Dermis microvascular lymphatic vessel endothelial cell (primary cell): ENCODE data around the gene APOB. TPM values are rescaled to one million over a fixed set of nuclear protein-coding genes. Genes with fewer than 3 reads are reported as not detected.
A peak's percentile ranks its signal among the peaks of the same experiment; 100 is the strongest.

Experiments used
- DNase-seq, 2 donors: peaks; one replicate each; pipeline versions ENCODE4 v3.0.0 to v3.0.0-alpha.2; 2010; ENCODE audit warnings: low read depth in 2 of 2
- total RNA-seq: library from RNA; depleted of rRNA; stranded (reverse); fragments of >200 nt; gene quantifications from 2 replicates; pipeline ENCODE4 v1.2.1, GENCODE V29; 2014

APOB gene, protein sequence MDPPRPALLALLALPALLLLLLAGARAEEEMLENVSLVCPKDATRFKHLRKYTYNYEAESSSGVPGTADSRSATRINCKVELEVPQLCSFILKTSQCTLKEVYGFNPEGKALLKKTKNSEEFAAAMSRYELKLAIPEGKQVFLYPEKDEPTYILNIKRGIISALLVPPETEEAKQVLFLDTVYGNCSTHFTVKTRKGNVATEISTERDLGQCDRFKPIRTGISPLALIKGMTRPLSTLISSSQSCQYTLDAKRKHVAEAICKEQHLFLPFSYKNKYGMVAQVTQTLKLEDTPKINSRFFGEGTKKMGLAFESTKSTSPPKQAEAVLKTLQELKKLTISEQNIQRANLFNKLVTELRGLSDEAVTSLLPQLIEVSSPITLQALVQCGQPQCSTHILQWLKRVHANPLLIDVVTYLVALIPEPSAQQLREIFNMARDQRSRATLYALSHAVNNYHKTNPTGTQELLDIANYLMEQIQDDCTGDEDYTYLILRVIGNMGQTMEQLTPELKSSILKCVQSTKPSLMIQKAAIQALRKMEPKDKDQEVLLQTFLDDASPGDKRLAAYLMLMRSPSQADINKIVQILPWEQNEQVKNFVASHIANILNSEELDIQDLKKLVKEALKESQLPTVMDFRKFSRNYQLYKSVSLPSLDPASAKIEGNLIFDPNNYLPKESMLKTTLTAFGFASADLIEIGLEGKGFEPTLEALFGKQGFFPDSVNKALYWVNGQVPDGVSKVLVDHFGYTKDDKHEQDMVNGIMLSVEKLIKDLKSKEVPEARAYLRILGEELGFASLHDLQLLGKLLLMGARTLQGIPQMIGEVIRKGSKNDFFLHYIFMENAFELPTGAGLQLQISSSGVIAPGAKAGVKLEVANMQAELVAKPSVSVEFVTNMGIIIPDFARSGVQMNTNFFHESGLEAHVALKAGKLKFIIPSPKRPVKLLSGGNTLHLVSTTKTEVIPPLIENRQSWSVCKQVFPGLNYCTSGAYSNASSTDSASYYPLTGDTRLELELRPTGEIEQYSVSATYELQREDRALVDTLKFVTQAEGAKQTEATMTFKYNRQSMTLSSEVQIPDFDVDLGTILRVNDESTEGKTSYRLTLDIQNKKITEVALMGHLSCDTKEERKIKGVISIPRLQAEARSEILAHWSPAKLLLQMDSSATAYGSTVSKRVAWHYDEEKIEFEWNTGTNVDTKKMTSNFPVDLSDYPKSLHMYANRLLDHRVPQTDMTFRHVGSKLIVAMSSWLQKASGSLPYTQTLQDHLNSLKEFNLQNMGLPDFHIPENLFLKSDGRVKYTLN (N-terminal part only)
- total RNA-seq: under 0.01 and 0.13 TPM in 2 replicates

GRCh38 chr2:21043744-21044532, at the start of gene APOB:
TSS of gene APOB (minus strand) at chr2:21044073. CDS start at chr2:21043945, 128 bp downstream.
- DNase-seq: no peak

GRCh38 chr2:21092308-21092869, 48.5 kb upstream of the APOB start:
- DNase-seq: no peak

DNA sequence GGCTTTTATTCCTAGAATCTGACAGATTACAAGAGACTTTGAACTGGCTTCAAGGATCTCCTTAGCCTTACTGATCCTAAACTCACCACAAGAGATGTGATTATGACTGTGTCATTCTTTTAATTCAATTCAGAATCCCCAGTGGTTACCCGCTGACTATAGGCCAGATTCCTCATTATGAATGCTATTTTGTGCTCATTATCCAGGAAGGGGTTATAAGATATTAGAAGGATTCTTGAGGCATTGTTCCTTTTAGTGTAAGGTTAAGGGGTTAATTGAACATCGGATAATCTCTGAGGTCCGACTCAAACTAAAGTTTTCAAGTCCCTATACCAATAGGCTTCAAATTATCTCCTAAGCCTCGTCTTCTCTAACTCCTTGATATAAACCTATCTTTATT, 40.5 kb upstream of the APOB start:
- DNase-seq: no peak

DNA sequence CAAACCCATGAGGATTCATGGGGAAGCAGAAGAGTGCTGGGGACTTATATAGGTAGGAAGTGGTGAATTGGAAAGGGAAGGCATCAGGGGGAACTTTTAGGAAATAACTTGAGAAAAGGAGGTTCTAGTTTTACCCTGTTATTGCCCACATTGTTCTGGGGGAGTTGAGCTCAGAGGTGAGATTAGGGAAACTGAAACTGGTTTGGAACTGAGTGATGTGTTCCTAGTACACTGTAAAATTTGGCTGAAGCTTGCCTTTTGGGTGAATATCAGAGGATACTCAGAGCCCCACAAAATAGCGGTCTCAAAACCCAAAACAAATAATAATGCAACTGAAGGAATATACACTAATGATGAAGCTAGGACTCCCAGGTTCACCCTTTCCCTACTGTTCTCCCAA, 39.6 kb upstream of the APOB start:
- no peak for DNase-seq

- DNase-seq: no peak
Observed at GRCh38 chr2:21078296-21078695, 34.4 kb upstream of the APOB start.

GRCh38 chr2:21072477-21073242, 28.8 kb upstream of the APOB start:
- DNase-seq: no peak

DNA sequence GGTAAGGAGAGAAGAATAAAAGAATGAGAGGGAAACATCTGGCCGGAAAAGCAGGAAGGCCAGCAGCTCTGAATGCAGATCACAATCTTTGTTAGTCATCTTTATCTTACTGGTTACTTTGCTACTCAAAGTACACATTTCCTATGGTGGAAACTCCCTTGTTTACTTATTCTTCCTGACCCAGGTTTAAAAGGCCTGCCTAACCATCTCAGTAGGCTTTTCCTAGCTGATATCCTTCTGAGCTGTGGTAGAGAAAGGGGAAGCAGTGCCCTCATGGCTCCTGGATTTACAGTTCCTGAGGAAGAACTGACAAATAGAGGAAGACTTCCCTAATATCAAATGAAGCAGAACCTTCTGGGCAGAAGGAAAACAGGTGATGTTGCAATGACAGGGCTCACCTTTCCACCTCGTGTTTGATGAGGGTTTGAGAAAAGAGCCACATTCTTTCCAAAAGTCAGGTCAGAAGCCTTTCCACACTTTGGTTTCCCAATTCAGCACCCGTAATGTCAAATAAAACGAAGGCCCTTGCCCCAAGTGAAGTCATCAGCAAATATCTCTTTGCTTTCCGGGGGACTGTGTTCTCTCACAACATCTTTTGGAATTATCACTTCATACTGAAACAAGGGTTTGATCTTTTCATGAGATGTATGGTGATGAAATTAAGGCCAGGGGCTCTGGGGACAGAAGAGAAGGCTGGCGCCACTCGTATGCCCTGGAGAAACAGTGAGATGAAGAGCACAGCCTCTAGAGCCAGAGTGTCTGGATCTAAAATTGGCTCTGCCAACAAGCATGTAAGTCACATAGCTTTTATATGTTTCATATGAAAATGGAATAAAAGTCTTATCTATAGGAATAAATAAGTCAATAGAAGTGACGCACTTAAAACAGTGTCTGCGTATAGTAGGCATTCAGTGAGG, 26.7 kb upstream of the APOB start:
- peak; percentile 7 to 76 for DNase-seq

- no peak for DNase-seq
Observed at GRCh38 chr2:21069746-21070340, 26.0 kb upstream of the APOB start.

GRCh38 chr2:21067859-21068537, 24.1 kb upstream of the APOB start:
- DNase-seq: no peak

DNA sequence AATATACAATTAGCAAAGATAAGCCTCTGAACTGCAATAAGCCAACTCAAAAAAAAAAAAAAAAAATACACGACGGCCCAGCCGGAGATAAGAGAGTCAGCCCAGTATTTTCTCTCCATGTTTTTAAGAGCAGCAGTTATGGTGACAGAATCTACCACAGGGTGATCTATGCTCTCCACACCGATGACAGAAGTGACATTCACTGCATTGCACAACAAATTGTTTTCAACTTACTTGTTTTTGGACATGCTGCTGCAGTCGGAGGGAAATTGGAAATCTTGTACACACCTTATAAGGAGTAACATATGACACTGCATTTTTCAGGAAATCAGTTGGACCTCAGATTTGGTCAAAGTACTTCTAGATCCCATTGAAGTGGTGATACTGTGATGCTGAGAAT, 23.3 kb upstream of the APOB start:
- no peak for DNase-seq

GRCh38 chr2:21059885-21060610, 16.2 kb upstream of the APOB start:
- no peak for DNase-seq

DNA sequence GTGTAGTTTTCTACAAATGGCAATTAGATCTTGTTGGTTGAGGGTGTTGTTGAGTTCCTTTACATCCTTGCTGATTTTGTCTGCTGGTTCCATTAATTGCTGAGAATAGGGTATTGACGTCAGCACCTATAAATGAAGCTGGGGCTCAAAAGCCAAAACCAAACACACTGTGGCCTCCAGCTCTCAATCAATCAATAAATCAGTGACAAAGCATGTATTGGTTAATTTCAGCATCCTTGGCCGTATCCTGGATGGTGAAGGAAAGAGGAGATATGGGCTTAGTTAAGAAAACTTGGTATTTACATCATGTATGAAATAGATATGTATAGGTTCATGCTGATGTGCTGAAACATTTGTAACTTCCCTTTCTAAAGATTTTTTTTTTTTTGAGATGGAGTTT, 13.2 kb upstream of the APOB start:
- DNase-seq: no peak

- DNase-seq: no peak
Observed at GRCh38 chr2:21055879-21056790, 12.3 kb upstream of the APOB start.

- no peak for DNase-seq
Observed at GRCh38 chr2:21055451-21055850, 11.6 kb upstream of the APOB start.

DNA sequence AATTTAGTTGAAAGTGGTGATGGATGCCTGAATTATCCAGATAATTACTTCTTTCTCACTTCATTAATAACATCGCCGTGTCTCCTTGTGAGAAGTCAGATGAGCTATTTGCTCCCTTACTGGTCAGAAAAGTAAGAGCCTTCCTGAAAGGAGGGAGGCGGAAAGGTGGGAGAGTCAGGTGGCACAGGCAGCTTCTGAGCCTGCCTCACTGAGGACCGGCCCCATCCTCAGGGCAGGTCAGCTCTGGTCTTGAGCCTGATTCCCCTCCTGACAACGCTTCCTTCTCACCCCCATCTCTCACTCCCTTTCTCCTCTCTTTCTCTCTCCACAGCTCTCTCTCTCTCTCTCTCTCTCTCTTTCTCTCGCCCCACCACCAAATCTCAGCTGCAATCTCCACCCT, 10.1 kb upstream of the APOB start:
- DNase-seq: no peak

GRCh38 chr2:21052044-21052443, 8.2 kb upstream of the APOB start:
- no peak for DNase-seq
